Activated CD4-positive, alpha-beta memory T cell treated with anti-CD3 and anti-CD28 coated beads, Interleukin-2, amount 10 ng/mL, durations not matched to agents 7 days and 5 days (primary cell): ENCODE measurements around the gene VPS13C. TPM values are rescaled to one million over a fixed set of nuclear protein-coding genes. Genes with fewer than 3 reads are reported as not detected.

ENCODE experiments used
- CTCF ChIA-PET: fragments of 350-600 bp; sonication (Branson Sonifier 250); formaldehyde crosslinking; loops from one replicate; lab custom pipeline; 2021; ENCODE audit warnings: antibody characterized with exemption, inconsistent platforms; lab: Charles Lee
- POLR2A ChIA-PET: fragments of 350-600 bp; sonication (Branson Sonifier 250); formaldehyde crosslinking; loops from one replicate; lab custom pipeline; 2021; ENCODE audit warnings: antibody characterized with exemption; lab: Charles Lee
- DNase-seq: peaks from one replicate; pipeline ENCODE4 v3.0.0-alpha.2; 2020
- H3K27ac Mint-ChIP-seq: one replicate; pipeline ENCODE4 v1.8.0; 2021; ENCODE audit warnings: mild to moderate bottlenecking, mixed read lengths
- H3K27me3 Mint-ChIP-seq: one replicate; pipeline ENCODE4 v1.8.0; 2021; ENCODE audit warnings: mixed read lengths
- H3K36me3 Mint-ChIP-seq: one replicate; pipeline ENCODE4 v1.8.0; 2021; ENCODE audit warnings: low read depth, mixed read lengths
- H3K4me1 Mint-ChIP-seq: one replicate; pipeline ENCODE4 v1.8.0; 2021; ENCODE audit warnings: mixed read lengths
- H3K4me3 Mint-ChIP-seq: one replicate; pipeline ENCODE4 v1.8.0; 2021; ENCODE audit warnings: mild to moderate bottlenecking, mixed read lengths
- H3K9me3 Mint-ChIP-seq: one replicate; pipeline ENCODE4 v1.8.0; 2021; ENCODE audit warnings: mixed read lengths
- total RNA-seq, 2 experiments: library from RNA; stranded (reverse); gene quantifications; one replicate each; pipeline ENCODE4 v1.2.3, GENCODE V29; 2021

Gene VPS13C
- total RNA-seq, 2 experiments from 2014 or later = 63.6 to 76.7 TPM

- no peaks in the 10 kb centered on the region for H3K9me3 Mint-ChIP-seq
- H3K4me3 Mint-ChIP-seq = no peak overlapping the region
- H3K27ac Mint-ChIP-seq = no peak overlapping the region
- ChIA-PET CTCF (no interaction called here), POLR2A (no interaction called here)
- no peak for DNase-seq
- peaks cover 56% of the 10 kb centered on the region for H3K36me3 Mint-ChIP-seq
- no peaks in the 10 kb centered on the region for H3K4me1 Mint-ChIP-seq
- no peaks in the 10 kb centered on the region for H3K27me3 Mint-ChIP-seq
Measured at GRCh38 chr15:61951949-61952348, 108.3 kb downstream of the VPS13C start.

DNA sequence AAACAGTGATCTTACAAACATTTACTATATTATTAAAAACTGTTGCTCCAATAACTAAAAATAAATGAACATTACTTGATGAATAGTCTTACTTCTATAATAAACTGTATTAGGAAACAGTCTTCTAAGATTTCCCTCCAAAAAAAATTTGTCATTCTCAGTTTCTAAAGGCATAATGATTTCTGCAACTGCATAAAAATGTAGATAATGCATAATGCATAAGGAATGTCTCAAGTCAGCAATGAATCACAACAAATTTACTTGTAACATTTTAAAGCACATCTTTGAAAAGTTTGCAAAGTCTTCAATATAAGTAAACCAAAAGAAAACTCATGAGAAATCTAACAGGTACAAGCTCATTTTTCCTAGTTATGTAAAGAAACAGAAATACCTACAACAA lies 113.5 kb downstream of the VPS13C start:
- ChIA-PET POLR2A (no interaction called here), CTCF (no interaction called here)
- DNase-seq = no peak

DNA sequence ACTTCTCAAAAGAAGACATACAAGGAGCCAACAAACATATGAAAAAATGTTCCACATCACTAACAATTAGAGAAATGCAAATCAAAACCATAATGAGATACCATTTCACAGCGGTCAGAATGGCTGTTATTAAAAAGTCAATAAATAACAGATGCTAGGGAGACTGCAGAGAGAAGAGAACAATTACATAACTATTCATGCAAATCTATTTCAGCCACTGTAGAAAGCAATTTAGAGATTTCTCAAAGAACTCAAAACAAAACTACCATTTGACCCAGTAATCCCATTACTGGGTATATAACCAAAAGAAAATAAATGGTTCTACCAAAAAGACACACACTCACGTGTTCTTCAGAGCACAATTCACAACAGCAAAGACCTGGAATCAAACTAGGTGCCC lies 116.3 kb downstream of the VPS13C start:
- Mint-ChIP-seq H3K27ac (no peak overlapping the region), H3K27me3 (no peaks in the 10 kb centered on the region), H3K36me3 (peaks cover 46% of the 10 kb centered on the region), H3K9me3 (peaks cover 5% of the 10 kb centered on the region), H3K4me3 (no peak overlapping the region), H3K4me1 (no peaks in the 10 kb centered on the region)
- no peak for DNase-seq
- CTCF ChIA-PET = no interaction called here
- POLR2A ChIA-PET = no interaction called here

More for the DNA sequence above, 113.5 kb downstream of the VPS13C start:
- H3K27ac Mint-ChIP-seq = no peak overlapping the region
- H3K4me3 Mint-ChIP-seq = no peak overlapping the region
- H3K27me3 Mint-ChIP-seq = no peaks in the 10 kb centered on the region
- no peaks in the 10 kb centered on the region for H3K4me1 Mint-ChIP-seq
- H3K9me3 Mint-ChIP-seq = peaks cover 5% of the 10 kb centered on the region
- H3K36me3 Mint-ChIP-seq = peaks cover 42% of the 10 kb centered on the region

DNA sequence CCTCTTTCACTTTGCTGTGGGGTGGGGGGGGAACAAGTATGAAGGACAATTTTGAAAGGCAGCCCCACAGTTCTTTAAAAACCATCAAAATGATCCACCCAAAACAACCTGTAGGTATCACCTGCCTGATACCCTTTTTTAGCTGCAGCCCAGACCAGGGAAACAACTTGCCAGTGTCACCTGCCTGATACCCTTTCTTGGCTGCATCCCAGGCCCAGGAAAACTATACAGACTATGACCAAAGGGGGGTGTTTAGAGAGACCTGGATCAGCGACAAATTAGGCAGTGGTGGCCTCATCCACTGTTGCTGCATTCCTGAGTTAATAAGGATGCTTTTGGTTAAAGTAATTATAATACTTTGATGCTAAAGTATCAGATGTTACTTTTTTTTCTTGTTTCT lies 122.0 kb downstream of the VPS13C start:
- no peaks in the 10 kb centered on the region for H3K4me1 Mint-ChIP-seq
- no peak for DNase-seq
- ChIA-PET POLR2A (no interaction called here), CTCF (no interaction called here)
- H3K4me3 Mint-ChIP-seq = no peak overlapping the region
- H3K27ac Mint-ChIP-seq = no peak overlapping the region
- peaks cover 37% of the 10 kb centered on the region for H3K36me3 Mint-ChIP-seq
- H3K9me3 Mint-ChIP-seq = no peaks in the 10 kb centered on the region
- no peaks in the 10 kb centered on the region for H3K27me3 Mint-ChIP-seq

GRCh38 chr15:61936528-61937195 lies 123.6 kb downstream of the VPS13C start:
- peaks cover 38% of the 10 kb centered on the region for H3K36me3 Mint-ChIP-seq
- H3K27ac Mint-ChIP-seq = no peak overlapping the region
- H3K4me1 Mint-ChIP-seq = no peaks in the 10 kb centered on the region
- POLR2A ChIA-PET = no interaction called here
- no peak overlapping the region for H3K4me3 Mint-ChIP-seq
- CTCF ChIA-PET = no interaction called here
- H3K27me3 Mint-ChIP-seq = no peaks in the 10 kb centered on the region
- no peaks in the 10 kb centered on the region for H3K9me3 Mint-ChIP-seq
- DNase-seq = no peak

- Mint-ChIP-seq H3K4me1 (no peaks in the 10 kb centered on the region), H3K9me3 (no peaks in the 10 kb centered on the region), H3K36me3 (peaks cover 34% of the 10 kb centered on the region), H3K4me3 (no peak overlapping the region), H3K27ac (no peak overlapping the region), H3K27me3 (no peaks in the 10 kb centered on the region)
- CTCF ChIA-PET = no interaction called here
- POLR2A ChIA-PET = no interaction called here
- DNase-seq = no peak
Measured at GRCh38 chr15:61935493-61935892, 124.8 kb downstream of the VPS13C start.

DNA sequence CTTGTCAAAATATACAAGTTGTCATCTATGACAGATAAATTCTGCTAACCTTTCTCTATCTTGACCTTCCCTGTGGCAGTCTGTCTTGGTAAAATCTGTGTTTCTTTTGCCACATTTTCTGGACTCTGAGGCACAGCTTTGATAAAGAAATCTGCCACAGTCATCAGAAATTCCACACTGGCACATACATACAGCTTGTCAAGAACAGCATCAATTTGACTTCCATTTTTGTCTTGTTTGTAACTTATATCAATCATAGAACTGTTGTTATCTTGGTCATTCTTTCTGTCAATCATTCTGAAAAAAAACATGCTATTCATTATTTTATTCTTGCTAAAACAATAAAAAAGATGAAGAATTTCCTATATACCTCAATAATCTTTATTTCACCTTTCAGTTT lies 130.8 kb downstream of the VPS13C start:
- H3K27me3 Mint-ChIP-seq = no peaks in the 10 kb centered on the region
- POLR2A ChIA-PET = no interaction called here
- H3K36me3 Mint-ChIP-seq = peaks cover 35% of the 10 kb centered on the region

GRCh38 chr15:61923173-61923572 lies 137.1 kb downstream of the VPS13C start:
- peaks cover 18% of the 10 kb centered on the region for H3K36me3 Mint-ChIP-seq
- H3K9me3 Mint-ChIP-seq = no peaks in the 10 kb centered on the region
- CTCF ChIA-PET = no interaction called here
- H3K4me3 Mint-ChIP-seq = no peak overlapping the region
- no peak overlapping the region for H3K27ac Mint-ChIP-seq
- POLR2A ChIA-PET = no interaction called here
- H3K4me1 Mint-ChIP-seq = no peaks in the 10 kb centered on the region
- no peaks in the 10 kb centered on the region for H3K27me3 Mint-ChIP-seq
- DNase-seq = no peak

More for the DNA sequence above, 130.8 kb downstream of the VPS13C start:
- CTCF ChIA-PET = no interaction called here
- no peak for DNase-seq
- H3K4me1 Mint-ChIP-seq = no peaks in the 10 kb centered on the region
- no peaks in the 10 kb centered on the region for H3K9me3 Mint-ChIP-seq
- H3K4me3 Mint-ChIP-seq = no peak overlapping the region
- H3K27ac Mint-ChIP-seq = no peak overlapping the region

- no peak overlapping the region for H3K27ac Mint-ChIP-seq
- no peaks in the 10 kb centered on the region for H3K27me3 Mint-ChIP-seq
- no peak overlapping the region for H3K4me3 Mint-ChIP-seq
- no peaks in the 10 kb centered on the region for H3K4me1 Mint-ChIP-seq
- no peak for DNase-seq
- POLR2A ChIA-PET = no interaction called here
- no peaks in the 10 kb centered on the region for H3K9me3 Mint-ChIP-seq
- peaks cover 22% of the 10 kb centered on the region for H3K36me3 Mint-ChIP-seq
- CTCF ChIA-PET = no interaction called here
Measured at GRCh38 chr15:61921093-61921492, 139.2 kb downstream of the VPS13C start.

DNA sequence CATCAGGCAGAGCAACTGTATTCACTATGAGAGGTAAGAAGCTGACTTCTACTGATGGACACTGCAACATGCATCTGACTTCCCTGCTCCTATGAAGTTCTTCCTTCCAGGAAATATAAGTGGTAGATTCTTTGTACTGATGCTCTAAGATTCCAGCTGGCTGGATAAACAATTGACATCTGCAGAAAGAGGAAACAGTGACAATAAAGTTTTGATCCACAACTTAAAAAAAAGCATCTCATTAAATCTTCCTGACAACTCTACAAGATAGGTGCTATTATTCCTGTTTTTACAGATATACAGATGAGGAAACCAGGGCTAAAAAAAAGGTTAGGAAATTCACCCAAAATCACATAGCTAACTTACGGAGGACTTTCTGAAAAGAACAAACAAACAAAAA lies 142.8 kb downstream of the VPS13C start:
- H3K27ac Mint-ChIP-seq = no peak overlapping the region
- H3K9me3 Mint-ChIP-seq = no peaks in the 10 kb centered on the region
- H3K4me1 Mint-ChIP-seq = no peaks in the 10 kb centered on the region
- H3K4me3 Mint-ChIP-seq = no peak overlapping the region
- H3K27me3 Mint-ChIP-seq = no peaks in the 10 kb centered on the region
- no peak for DNase-seq
- CTCF ChIA-PET = no interaction called here
- POLR2A ChIA-PET = no interaction called here
- peaks cover 37% of the 10 kb centered on the region for H3K36me3 Mint-ChIP-seq

- POLR2A ChIA-PET = no interaction called here
- Mint-ChIP-seq H3K4me1 (no peaks in the 10 kb centered on the region), H3K4me3 (no peak overlapping the region), H3K27me3 (no peaks in the 10 kb centered on the region), H3K9me3 (no peaks in the 10 kb centered on the region), H3K36me3 (peaks cover 33% of the 10 kb centered on the region), H3K27ac (no peak overlapping the region)
- CTCF ChIA-PET = no interaction called here
- DNase-seq = no peak
Measured at GRCh38 chr15:61916104-61916503, 144.1 kb downstream of the VPS13C start.

DNA sequence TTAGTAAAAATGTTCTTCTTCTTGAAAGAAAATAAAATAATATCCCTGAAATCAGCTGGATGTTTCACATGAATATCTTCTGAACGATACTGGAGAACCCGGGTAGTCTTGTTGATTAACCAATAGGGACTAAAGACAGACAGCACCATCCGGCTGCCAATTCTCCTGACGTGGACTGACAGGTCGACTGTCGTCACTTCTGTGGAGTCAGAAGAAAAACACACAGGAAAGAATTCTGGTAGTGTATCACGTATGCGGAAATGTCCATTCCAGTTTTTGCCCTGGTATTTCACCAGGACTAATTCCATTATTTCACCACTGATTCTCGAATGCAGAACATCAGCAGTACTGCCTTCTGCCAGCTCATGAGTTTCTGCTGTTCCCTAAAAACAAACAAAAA lies 144.6 kb downstream of the VPS13C start:
- peaks cover 35% of the 10 kb centered on the region for H3K36me3 Mint-ChIP-seq
- ChIA-PET POLR2A (no interaction called here), CTCF (no interaction called here)
- no peaks in the 10 kb centered on the region for H3K27me3 Mint-ChIP-seq
- no peak for DNase-seq
- no peaks in the 10 kb centered on the region for H3K9me3 Mint-ChIP-seq
- H3K27ac Mint-ChIP-seq = no peak overlapping the region
- H3K4me3 Mint-ChIP-seq = no peak overlapping the region
- H3K4me1 Mint-ChIP-seq = no peaks in the 10 kb centered on the region

GRCh38 chr15:61910839-61911369 lies 149.3 kb downstream of the VPS13C start:
- Mint-ChIP-seq H3K4me3 (no peak overlapping the region), H3K36me3 (peaks cover 50% of the 10 kb centered on the region), H3K9me3 (no peaks in the 10 kb centered on the region), H3K27me3 (no peaks in the 10 kb centered on the region), H3K4me1 (no peaks in the 10 kb centered on the region), H3K27ac (no peak overlapping the region)
- DNase-seq = no peak
- POLR2A ChIA-PET = no interaction called here
- CTCF ChIA-PET = interaction anchor here (1.2 kb wide), 1 partner anchor 149 kb away, joined by 7 read pairs; the partner anchor contains the start of gene VPS13C

GRCh38 chr15:61908241-61908640 lies 152.0 kb downstream of the VPS13C start:
- no peaks in the 10 kb centered on the region for H3K27me3 Mint-ChIP-seq
- H3K27ac Mint-ChIP-seq = no peak overlapping the region
- no peak for DNase-seq
- H3K36me3 Mint-ChIP-seq = peaks cover 51% of the 10 kb centered on the region
- H3K4me3 Mint-ChIP-seq = no peak overlapping the region
- H3K4me1 Mint-ChIP-seq = no peaks in the 10 kb centered on the region
- ChIA-PET CTCF (no interaction called here), POLR2A (no interaction called here)
- peaks cover 6% of the 10 kb centered on the region for H3K9me3 Mint-ChIP-seq
